Breast epithelium (tissue), 4 donors: ENCODE measurements around the gene CACNA2D1. TPM values are rescaled to one million over a fixed set of nuclear protein-coding genes. Genes with fewer than 3 reads are reported as not detected.

ENCODE experiments used
- DNase-seq, 2 donors: peaks; one replicate each; pipeline ENCODE4 v3.0.0-alpha.2; 2019; ENCODE audit warnings: low spot score in 2 of 2
- H3K27ac ChIP-seq, 2 donors: fragments of 200-600 bp; sonication (generic) in 1 of 2; one replicate each; pipeline ENCODE4 v1.5.1; 2016 to 2019; ENCODE audit warnings: mild to moderate bottlenecking in 1 of 2
- H3K27me3 ChIP-seq, 2 donors: fragments of 200-600 bp; sonication (generic) in 1 of 2; one replicate each; pipeline versions ENCODE4 v1.5.1 to v1.6.0; 2017 to 2019; ENCODE audit warnings: control low read depth in 1 of 2, mild to moderate bottlenecking in 1 of 2
- H3K36me3 ChIP-seq: fragments of 200-600 bp; one replicate; pipeline ENCODE4 v1.5.1; 2019
- H3K4me1 ChIP-seq, 2 donors: fragments of 200-600 bp; sonication (generic); one replicate each; pipeline ENCODE4 v1.5.1; 2016 to 2019; ENCODE audit warnings: control low read depth in 1 of 2
- H3K4me3 ChIP-seq, 3 donors: fragments of 200-600 bp; sonication (generic); 1 replicate in 2 of 3; 2 replicates in 1 of 3; pipeline ENCODE4 v1.5.1; 2016 to 2019; ENCODE audit warnings: mild to moderate bottlenecking in 3 of 3, moderate library complexity in 2 of 3
- H3K9me3 ChIP-seq, 2 donors: fragments of 200-600 bp; sonication (generic) in 1 of 2; one replicate each; pipeline ENCODE4 v1.5.1; 2016 to 2019; ENCODE audit warnings: control low read depth in 1 of 2
- CTCF ChIP-seq, 3 donors: fragments of 450-650 bp; IDR thresholded peaks; one replicate each; pipeline ENCODE4 v1.5.1; 2016 to 2017; ENCODE audit warnings: antibody characterized with exemption in 3 of 3, mild to moderate bottlenecking in 3 of 3, moderate library complexity in 3 of 3
- POLR2A ChIP-seq: fragments of 450-650 bp; IDR thresholded peaks from one replicate; pipeline ENCODE4 v1.6.1; 2016; ENCODE audit warnings: antibody characterized with exemption, mild to moderate bottlenecking, moderate library complexity
- POLR2AphosphoS5 ChIP-seq, 3 donors: sonication (generic); formaldehyde crosslinking; IDR thresholded peaks; one replicate each; pipeline ENCODE4 v1.6.1; 2017; ENCODE audit warnings: antibody characterized with exemption in 3 of 3
- intact Hi-C: fragments of 100-400 bp; cut with DNase I; formaldehyde crosslinking; loops from one replicate; pipeline ENCODE4 v1.15.1; 2023; ENCODE audit warnings: low total_unique reads
- total RNA-seq, 3 donors: library from RNA; depleted of rRNA; stranded (reverse); fragments of >200 nt; gene quantifications; one replicate each; pipeline ENCODE4 v1.1.0, GENCODE V29; 2016

CACNA2D1 gene
- total RNA-seq, 3 donors from 2014 or later: 10.2 to 79.4 (median 16.0) TPM

GRCh38 chr7:82318786-82319185 lies 124.8 kb downstream of the CACNA2D1 start:
- no peaks in the 10 kb centered on the region for H3K27me3 ChIP-seq
- DNase-seq: no peak
- no peaks in the 10 kb centered on the region for H3K36me3 ChIP-seq
- H3K9me3 ChIP-seq: no peaks in the 10 kb centered on the region
- H3K27ac ChIP-seq: no peak overlapping the region
- no peaks in the 10 kb centered on the region for H3K4me1 ChIP-seq
- TF ChIP-seq POLR2A (no peak), CTCF (IDR thresholded peaks at IDR 0.05) (no peak), POLR2AphosphoS5 (IDR thresholded peaks at IDR 0.05) (no peak)
- no peak overlapping the region for H3K4me3 ChIP-seq
- intact Hi-C loops: no loop called here

GRCh38 chr7:82317760-82318159 lies 125.8 kb downstream of the CACNA2D1 start:
- H3K27ac ChIP-seq: no peak overlapping the region
- no peak overlapping the region for H3K4me3 ChIP-seq
- no peaks in the 10 kb centered on the region for H3K9me3 ChIP-seq
- intact Hi-C loops: no loop called here
- TF ChIP-seq POLR2AphosphoS5 (IDR thresholded peaks at IDR 0.05) (no peak), CTCF (IDR thresholded peaks at IDR 0.05) (no peak), POLR2A (no peak)
- no peak for DNase-seq
- H3K36me3 ChIP-seq: no peaks in the 10 kb centered on the region
- H3K4me1 ChIP-seq: no peaks in the 10 kb centered on the region
- H3K27me3 ChIP-seq: no peaks in the 10 kb centered on the region

- Histone ChIP-seq H3K27me3 (no peaks in the 10 kb centered on the region), H3K36me3 (no peaks in the 10 kb centered on the region), H3K9me3 (no peaks in the 10 kb centered on the region), H3K27ac (no peak overlapping the region), H3K4me3 (no peak overlapping the region), H3K4me1 (no peaks in the 10 kb centered on the region)
- intact Hi-C loops: no loop called here
- TF ChIP-seq POLR2AphosphoS5 (IDR thresholded peaks at IDR 0.05) (no peak), POLR2A (no peak), CTCF (IDR thresholded peaks at IDR 0.05) (no peak)
- DNase-seq: no peak
These were observed 126.3 kb downstream of the CACNA2D1 start for GRCh38 chr7:82317257-82317721.

- Histone ChIP-seq H3K4me3 (no peak overlapping the region), H3K27ac (no peak overlapping the region), H3K27me3 (no peaks in the 10 kb centered on the region), H3K36me3 (no peaks in the 10 kb centered on the region), H3K4me1 (no peaks in the 10 kb centered on the region), H3K9me3 (peaks cover 0 to 10% of the 10 kb centered on the region in 2 donors)
- intact Hi-C loops: loop anchor here (5.0 kb wide), 1 partner anchor 249 kb away; no protein-coding TSS in a partner anchor
- no peak for DNase-seq
- TF ChIP-seq POLR2AphosphoS5 (IDR thresholded peaks at IDR 0.05) (no peak), POLR2A (no peak), CTCF (IDR thresholded peaks at IDR 0.05) (no peak)
These were observed 130.3 kb downstream of the CACNA2D1 start for GRCh38 chr7:82313269-82313668.

- Histone ChIP-seq H3K27me3 (no peaks in the 10 kb centered on the region), H3K36me3 (no peaks in the 10 kb centered on the region), H3K4me3 (no peak overlapping the region), H3K27ac (no peak overlapping the region), H3K9me3 (peaks cover 0 to 10% of the 10 kb centered on the region in 2 donors), H3K4me1 (no peaks in the 10 kb centered on the region)
- DNase-seq: no peak
- no peak for TF ChIP-seq POLR2A
- TF ChIP-seq CTCF (IDR thresholded peaks at IDR 0.05): no peak
- TF ChIP-seq POLR2AphosphoS5 (IDR thresholded peaks at IDR 0.05): no peak
- intact Hi-C loops: loop anchor here (5.0 kb wide), 1 partner anchor 250 kb away; no protein-coding TSS in a partner anchor
These were observed 130.9 kb downstream of the CACNA2D1 start for GRCh38 chr7:82312646-82313045.
